Measurements from ENCODE around the gene PIP4K2C.

DNA sequence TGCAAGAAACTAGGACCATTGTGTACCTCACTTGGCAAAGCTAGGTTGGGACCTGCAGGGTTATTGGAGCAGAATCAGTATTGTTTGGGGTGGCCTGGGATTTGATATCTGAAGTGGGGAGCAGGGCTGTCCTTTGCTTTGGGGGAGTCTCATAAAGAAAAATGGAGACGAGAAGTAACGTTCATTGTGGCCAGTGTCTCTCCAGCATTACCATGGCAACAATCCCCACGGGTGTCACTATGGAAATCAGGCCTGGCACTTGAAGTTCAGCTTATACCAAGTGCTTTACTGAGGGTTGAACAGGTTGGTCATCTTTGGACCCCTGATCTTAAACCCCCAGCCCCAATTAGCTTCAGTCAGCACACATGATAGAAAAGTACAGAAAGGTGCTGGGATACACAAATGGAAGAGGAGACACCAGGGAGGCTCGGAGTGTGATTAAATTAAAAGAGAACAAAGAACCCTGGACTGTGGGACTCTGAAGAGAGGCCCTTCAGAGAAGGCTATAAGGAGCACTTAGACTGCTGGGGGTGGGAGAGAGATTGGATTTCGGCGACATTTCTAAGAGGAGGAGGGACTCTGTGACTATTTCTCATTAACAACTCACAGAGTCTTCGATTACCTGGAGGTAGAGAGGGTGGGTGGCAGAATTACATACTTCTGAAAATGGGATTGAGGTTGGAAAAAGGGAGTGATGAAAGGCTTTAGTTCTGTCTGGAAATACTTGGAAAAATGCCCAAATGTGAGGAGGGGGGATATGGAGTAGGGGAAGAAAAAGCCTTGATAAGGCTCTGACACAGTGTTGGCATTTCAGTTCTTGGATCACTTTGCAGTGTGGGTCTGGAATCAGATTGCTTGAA is 37.4 kb upstream of the PIP4K2C start:
- no peak for TF ChIP-seq POLR2A (IDR thresholded peaks at IDR 0.05)
- TF ChIP-seq, protein P1, sequence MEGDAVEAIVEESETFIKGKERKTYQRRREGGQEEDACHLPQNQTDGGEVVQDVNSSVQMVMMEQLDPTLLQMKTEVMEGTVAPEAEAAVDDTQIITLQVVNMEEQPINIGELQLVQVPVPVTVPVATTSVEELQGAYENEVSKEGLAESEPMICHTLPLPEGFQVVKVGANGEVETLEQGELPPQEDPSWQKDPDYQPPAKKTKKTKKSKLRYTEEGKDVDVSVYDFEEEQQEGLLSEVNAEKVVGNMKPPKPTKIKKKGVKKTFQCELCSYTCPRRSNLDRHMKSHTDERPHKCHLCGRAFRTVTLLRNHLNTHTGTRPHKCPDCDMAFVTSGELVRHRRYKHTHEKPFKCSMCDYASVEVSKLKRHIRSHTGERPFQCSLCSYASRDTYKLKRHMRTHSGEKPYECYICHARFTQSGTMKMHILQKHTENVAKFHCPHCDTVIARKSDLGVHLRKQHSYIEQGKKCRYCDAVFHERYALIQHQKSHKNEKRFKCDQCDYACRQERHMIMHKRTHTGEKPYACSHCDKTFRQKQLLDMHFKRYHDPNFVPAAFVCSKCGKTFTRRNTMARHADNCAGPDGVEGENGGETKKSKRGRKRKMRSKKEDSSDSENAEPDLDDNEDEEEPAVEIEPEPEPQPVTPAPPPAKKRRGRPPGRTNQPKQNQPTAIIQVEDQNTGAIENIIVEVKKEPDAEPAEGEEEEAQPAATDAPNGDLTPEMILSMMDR (IDR thresholded peaks at IDR 0.05), result no peak
